ENCODE measurements around the gene ENO1.
A peak's percentile ranks its signal among the peaks of the same experiment; 100 is the strongest.
"Not testable (repeated sequence)": the region's sequence is repeated elsewhere in the genome, so short reads cannot be mapped to it uniquely, and the experiment has no call there.

Gene ENO1

DNA sequence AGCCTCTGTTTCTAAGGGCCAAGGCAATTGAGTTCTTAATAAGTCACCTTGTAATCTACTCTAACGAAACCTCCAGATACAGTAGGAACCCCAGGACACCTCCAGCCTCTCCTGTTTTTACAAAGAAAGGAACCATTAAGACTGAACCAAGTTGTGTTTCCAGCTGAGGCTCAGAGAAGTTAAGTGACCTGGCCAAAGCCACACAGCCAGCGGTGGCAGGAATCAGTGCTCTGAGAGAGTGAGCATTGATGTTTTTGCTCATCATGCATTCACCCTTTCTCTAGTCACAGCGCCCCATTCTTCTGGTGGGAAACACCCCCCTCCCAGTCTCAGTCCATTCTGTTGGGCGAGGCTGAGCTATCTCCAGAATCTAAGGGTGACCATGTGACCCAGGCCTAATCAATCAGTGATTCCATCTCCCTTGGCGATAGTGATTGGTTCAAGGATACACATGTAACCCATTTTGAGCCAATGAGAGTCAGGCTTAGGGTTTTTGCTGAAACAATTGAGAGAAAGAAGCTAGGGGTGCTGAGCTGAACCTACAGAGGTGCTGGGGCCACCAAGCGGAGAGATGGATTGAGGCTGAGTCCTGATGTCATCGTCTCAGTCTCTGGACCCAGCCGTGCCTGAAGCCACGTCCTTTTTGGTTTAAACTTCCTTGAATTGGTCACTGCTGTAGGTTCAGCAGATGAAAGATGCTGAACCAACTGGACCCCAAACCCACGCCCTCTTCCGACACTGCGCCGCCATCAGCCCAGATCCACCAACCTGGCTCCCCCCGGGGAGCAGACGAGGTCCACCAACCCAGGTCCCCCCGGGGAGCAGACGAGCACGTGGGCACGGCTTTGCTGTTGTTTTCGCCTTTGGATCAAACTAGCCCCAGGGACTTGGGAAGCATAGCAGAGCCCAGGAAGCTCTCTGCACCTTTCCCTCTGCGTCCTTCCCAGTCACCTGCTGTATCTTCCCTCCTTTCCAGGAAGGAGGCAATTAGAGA is 33.1 kb downstream of the ENO1 start:
- no peak for DNase-seq (ENCODE audit: low spot score)

DNA sequence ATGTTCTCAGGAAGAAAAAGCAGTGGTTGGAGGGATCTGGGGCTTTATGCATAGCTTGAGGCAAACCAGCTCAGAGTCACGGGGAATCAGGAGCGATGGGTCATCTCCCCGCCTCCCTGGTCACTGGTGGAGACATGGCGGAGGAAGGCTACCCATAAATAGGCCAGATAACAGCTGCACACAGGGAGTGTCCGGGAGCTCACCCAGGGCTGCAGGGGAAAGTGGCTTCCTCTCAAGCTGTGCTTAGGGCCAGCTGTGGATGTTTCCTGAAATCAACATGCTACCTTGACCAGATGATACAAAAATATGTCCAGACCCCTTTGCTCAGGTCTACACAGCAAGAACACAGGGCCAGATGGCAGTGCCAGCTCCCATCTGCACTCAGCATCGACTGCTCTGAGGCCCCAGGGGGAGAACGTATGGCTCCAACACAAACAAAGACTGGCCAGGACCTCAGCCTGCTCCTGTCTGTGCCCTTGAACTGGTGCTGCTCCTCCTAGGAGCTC is 33.9 kb downstream of the ENO1 start:
- no peak for DNase-seq (ENCODE audit: low spot score)

DNA sequence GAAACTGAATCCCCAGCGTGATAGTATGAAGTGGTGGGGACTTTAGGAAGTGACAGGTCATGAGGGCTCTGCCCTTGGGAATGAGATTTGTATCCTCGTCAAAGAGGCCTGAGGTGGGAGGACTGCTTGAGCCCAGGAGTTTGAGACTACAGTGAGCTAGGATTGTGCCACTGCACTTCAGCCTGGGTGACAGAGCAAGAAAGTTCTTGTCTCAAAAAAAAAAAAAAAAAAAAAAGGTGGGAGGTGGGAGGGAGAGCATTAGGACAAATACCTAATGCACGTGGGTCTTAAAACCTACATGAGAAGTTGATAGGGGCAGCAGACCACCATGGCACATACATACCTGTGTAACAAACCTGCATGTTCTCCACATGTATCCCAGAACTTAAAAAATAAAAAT is 37.1 kb downstream of the ENO1 start:
- DNase-seq (ENCODE audit: low spot score) = no peak

DNA sequence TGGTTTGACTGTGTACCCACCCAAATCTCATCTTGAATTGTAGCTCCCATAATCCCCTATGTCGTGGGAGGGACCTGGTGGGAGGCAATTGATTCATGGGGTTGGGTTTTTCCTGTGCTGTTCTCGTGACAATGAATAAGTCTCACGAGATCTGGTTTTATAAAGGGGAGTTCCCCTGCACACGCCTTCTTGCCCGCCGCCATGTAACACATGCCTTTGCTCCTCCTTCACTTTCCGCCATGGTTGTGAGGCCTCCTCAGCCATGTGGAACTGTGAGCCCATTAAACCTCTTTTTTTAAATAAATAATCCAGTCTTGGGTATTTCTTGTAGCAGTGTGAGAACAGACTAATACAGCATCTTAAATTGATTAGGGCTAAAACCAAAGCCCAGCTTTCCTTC is 38.5 kb downstream of the ENO1 start:
- no peak for DNase-seq (ENCODE audit: low spot score)

DNA sequence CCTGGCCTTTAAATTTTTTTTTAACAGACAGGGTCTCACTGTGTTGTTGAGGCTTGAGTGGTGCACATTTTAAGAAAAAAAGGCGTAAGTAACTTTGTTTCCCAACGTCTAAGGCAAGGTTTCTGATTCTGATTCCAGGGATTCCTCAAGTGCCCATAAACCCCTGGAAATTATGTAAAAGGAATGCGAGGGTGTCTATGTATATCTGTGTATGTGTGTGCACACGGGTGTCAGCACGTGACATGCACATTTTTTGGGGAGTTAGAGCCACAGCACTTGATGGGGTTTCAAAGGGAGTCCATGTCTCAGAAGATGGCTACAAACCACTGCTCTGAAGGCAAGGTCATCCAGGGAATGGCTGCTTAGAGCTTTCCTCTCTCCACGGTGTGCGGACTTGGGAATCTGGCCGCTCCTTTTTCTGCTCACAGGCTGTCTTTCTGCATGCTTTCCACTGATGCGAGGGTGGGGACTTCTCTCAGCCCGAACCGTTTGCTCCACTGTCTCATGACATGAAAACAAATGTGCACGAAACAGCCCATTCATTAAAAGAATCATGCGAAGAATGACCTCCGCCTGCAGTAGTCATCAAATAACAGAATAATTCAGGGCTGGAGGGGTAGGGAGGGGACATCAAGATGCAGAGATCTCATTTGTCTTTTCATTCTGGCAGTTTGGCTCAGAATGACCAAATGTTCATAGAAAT is 42.4 kb downstream of the ENO1 start:
- no peak for DNase-seq (ENCODE audit: low spot score)

DNA sequence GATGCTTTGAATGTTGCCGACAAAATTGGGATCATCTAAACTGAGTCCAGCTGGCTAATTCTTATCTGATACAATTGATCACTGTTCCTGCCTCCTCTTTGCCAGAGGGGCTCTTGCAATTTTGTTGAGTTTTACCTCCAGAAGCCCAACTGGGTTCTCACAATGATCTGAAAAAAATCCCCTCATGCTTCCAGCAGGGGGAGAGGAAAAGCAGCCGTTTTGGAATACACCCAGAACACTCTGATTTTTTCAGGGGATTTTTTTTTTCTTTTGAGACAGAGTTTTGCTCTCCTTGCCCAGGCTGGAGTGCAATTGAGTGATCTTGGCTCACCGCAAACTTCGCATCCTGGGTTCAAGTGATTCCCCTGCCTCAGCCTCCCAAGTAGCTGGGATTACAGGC is 47.1 kb downstream of the ENO1 start:
- no peak for DNase-seq (ENCODE audit: low spot score)

DNA sequence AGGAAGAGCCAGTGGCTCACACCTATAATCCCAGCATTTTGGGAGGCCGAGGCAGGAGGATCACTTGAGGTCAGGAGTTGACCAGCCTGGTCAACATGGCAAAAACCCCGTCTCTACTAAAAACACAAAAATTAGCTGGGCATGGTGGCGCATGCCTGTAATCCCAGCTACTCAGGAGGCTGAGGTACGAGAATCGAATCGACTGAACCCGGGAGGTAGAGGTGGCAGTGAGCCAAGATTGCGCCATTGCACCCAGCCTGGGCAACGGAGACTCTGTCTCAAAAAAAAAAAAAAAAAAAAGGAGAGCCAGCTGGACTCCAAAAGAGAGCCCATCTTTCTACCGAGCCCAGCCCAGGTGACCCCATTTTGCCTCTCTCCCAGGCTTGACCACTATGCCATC is 47.8 kb downstream of the ENO1 start:
- DNase-seq (ENCODE audit: low spot score) = not testable (repeated sequence)

DNA sequence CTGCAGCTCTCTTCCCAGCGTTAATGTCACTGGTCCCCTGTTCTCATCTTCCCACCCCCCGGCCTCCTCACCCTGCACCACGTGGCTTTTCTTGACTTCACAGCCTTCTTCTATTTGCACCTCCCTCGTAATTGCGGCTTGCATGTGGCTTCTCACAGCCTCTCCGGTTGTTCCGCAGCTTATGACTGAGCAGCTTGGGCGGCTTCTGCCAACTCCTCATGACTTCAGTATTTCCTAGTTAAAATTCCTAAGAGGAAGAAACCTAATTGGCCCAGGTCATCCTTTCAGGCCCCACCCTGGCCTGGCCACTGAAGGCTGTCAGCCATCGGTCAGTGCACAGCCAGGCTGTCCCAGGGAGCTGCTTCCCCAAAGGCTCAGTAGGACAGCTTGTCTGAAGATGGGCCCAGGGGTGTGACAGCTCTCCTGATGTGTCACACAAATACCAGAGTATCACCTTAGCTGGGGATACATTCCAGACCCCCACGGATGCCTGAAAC is 52.5 kb downstream of the ENO1 start:
- DNase-seq (ENCODE audit: low spot score) = no peak

DNA sequence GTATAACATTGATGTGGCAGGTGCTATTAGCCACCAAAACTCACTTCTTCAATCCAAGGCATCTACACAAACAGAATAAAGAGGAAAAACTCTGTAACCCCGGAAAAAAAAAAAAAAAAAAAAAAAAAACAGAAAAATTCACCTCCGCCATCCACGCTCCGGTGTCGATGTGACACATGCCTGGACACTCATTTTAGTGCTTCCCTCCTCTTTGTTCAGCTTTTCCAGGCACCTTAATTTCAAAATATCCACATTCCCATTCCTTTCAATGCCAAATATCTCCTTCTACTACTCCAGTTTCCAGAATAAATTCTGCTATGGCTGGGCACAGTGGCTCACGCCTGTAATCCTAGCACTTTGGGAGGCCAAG is 55.2 kb downstream of the ENO1 start:
- DNase-seq (ENCODE audit: low spot score) = no peak

DNA sequence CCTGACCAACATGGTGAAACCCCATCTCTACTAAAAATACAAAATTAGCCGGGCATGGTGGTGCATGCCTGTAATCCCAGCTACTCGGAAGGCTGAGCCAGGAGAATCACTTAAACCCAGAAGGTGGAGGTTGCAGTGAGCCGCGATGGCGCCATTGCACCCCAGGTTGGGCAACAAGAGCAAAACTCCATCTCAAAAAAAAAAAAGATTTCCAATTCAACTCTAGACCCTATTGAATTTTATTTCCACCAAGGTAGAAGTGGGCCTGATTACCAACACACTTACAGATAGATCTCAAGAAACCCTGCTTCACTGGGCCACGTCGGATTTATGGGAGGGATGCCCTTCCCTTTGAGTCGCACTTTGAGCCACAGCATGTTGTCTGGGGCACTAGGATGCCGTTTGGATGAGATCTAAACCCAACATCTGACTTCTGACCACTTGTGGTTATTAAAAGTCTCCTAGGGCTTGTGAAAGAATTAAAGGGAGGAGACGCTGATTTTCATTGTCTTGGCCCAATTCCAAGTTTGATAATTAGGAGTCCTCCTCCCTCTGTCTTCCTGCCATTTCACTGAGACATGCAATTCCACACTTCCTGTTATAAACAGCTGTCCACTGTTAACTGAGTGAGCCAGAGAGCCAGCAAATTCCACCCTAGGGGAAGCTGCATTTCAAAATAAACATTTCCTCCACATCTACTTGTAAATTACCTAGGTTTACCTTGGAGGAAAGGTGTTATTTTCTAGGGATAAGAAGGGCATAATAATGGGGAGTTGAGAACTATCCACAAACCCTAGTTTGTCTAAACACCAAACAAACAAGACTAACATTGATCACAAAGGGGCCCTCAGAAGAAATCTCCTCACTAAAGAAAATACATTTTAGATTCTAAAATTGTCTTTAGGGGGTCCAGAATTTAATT is 55.9 kb downstream of the ENO1 start:
- DNase-seq (ENCODE audit: low spot score) = no peak

DNA sequence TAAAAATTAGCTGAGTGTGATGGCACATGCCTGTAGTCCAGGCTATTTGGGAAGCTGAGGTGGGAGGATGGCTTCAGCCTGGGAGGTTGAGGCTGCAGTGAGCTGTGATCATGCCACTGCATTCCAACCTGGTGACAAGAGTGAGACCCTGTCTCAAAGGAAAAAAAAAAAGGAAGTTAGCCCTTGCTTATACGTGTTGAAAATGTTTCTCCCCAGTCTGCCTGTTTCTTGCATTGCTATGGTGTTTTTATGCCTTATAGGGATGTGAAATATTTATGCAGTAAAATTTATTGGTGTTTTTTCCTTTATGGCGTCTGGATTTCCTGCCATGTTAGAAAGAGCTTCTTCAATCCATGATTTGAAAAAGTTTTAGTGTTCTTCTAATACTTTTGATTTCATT is 57.4 kb downstream of the ENO1 start:
- DNase-seq (ENCODE audit: low spot score) = no peak

DNA sequence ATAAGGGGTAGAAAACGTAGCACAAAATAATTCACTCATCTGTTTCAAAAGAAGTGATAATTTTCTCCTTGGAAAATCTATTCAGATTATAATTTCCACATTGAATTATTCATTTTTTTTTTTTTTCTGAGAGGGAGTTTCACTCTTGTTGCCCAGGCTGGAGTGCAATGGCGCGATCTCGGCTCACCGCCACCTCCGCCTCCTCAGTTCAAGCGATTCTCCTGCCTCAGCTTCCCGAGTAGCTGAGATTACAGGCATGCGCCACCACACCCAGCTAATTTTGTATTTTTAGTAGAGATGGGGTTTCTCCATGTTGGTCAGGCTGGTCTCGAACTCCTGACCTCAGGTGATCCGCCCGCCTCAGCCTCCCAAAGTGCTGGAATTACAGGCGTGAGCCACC is 59.7 kb downstream of the ENO1 start:
- not testable (repeated sequence) for DNase-seq (ENCODE audit: low spot score)

DNA sequence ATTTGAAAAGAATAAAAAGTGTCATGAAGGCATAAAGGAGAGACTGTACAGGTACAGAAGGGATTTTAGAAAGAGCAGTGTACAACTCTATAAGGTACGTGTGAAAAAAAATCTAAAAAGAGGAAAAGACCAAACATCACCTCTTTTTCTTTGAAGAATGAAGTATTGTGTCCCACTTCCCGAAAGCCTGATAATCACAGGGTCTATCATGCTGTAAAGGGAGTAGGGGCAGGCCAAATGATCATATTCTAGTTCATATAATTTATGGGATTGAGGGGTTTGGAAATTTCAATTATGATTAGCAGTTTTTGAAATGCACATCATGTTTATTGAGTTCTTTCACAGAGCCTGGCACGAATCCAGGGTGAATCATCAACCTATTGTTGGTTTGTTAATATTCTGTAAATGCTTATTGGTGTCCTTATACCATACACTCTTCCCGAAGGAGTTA is 60.1 kb downstream of the ENO1 start:
- no peak for DNase-seq (ENCODE audit: low spot score)

DNA sequence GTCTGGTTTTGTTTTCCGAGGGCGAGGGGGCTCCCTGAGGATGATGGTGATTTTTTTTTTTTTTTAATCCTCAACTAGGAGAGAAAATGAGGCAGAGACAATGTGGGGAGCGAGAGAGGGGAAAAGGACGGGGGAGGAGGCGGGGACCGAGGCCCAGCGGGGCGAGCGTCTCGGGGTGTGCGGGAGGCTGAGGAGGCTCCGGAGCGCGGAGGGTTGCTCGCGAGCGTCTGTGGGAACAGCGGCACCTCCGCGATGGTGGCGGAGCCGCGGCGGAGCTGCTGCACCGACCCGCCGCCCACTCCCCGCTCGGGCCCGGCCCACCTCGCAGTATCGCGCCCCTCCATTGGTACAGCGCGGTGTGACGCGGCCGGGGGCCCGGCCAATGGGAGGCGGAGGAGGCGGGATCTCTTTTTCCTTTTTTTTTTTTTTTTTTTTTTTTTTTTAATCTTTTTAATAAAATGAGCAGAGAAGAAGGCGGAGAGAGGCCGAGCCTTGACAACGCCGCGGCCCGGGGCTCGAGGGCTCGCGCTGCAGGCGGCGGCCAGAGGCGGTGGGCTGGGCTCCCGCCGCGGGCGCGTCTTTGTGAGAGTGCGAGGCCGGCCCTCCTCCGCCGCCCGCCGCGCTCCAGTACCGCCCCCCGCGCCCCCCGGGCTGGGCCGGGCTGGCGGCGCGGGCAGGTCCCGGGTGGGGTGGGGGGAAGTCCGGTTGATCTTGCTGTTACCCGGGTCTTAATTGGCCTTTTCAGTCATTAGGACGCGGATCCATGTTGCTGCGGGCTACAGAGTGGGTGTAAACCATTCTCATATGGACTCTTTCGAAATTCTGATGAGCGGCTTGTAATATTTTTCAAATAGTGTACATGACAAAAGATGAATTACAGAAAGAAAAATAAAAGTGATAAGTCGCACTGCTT is 60.8 kb downstream of the ENO1 start, which contains the start of gene RERE:
Gene RERE, minus strand, starts transcription at position 229 of the 913 bp plus-strand sequence.
- peak; percentile 100 for DNase-seq (ENCODE audit: low spot score)

DNA sequence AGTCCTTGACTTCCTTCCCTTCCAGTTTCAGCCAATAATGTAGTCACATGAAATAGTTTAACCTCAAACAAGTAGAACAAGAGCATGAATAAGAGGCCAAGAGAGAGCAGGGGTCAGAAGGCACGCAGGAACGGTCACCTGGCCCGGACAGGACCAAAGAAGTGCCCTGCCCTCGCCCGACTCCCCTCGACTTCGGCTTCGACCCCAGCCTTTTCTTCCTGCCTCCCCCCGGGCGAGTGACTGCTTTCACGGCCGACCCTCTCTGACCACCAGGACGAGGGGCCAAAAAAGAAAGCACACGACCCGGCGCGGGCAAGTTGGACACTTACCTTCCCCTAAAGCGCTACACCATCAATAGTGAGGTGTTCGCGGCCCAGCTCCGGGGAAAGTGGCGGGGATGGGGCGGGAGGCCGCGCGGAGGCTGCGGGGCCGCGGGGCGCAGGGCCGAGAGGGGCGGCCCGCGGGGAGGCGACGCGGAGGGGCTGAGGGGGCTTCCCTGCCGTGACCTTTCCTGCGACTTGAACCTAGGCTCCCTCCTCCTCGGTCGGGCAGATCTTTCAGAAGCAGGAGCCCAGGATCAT is 61.6 kb downstream of the ENO1 start:
- peak; percentile 58 for DNase-seq (ENCODE audit: low spot score)

DNA sequence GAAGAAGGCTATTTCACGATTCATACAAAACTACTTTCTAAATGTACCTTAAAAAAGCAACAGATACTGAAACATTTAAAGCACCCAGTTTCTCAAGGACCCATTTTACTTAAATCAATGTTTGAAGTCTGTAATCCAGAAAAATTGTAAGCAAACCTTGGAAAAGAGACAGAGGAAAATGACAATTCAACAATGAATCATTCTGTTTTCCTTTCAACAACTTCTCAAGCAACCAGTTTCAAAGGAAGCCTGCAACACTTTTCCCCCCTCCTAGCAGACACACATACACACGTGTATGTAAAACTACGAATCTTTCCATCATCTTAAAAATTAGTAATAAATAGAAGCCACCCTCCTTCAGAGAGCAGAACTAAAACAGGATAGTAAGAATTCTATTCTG is 62.2 kb downstream of the ENO1 start:
- no peak for DNase-seq (ENCODE audit: low spot score)

DNA sequence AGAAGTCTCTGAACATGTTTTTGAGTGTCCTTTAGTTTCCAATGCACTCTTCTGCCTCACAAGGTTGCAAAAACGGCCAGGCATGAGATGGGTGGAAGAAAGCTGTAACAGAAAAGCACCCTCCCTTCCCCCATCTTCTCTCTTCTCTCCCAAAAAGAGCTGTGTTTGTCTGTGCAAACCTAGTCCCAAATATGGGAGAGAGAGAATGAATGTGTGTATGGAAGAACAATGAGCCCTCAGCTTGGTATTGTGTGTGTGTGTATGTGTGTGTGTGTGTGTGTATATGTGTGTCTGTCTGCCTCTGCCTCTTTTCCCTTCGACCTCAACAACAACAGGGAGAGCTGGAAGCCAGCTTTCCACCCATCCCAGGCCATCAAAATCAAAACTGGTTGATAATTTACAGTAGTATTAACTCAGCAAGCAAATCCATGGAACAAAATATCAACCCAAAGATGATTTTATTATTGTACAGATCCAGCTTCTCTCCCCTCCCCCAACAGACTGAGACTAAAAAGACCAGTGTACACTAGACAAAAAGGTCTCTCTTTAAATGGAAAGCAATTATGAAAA is 62.8 kb downstream of the ENO1 start:
- no peak for DNase-seq (ENCODE audit: low spot score)

DNA sequence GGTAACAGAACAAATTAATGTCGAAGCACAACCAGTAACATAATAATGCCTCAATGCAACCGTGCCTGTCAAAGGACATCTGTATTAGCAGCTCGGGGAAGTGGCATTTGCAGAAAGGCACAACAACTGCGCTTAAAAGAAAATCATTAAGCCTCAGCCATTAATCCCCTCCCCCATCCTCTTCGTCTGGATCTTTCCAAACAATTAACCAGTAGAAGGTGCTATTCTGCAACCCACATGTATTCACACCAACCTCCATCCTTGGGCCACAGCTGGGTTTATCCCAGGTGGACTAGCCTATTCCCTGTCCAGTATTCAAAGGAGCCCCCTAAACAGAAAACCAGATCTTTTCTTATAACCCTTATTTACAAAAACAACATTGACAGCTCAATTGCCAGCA is 63.6 kb downstream of the ENO1 start:
- DNase-seq (ENCODE audit: low spot score) = peak; percentile 41

DNA sequence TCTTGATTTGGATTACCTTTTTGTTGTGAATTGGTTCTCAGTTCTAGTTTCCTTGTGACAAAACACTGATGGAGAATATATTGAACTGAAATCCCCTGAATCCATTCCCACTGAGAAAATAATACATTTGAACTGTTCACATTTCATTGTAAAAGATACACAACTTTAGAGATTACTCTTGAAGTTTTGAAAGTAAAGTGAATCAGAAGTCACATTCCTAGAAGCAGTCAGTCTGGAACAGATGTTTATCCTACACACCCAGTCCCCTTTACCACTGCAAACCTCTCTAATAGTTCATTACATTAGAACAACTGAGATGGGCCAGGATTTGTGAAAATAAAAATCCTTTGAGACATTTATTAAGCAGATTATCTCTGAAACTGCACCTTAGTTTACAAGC is 64.5 kb downstream of the ENO1 start:
- no peak for DNase-seq (ENCODE audit: low spot score)

Measured in D341Med (cell line).